GM12891 (cell line): ENCODE measurements around the gene PARP16.

Experiments used
- POLR2A ChIP-seq: IDR thresholded peaks from 2 replicates; pipeline ENCODE4 v1.6.1; 2011; ENCODE audit warnings: low read depth, low read length, control low read depth
- POLR2AphosphoS5 ChIP-seq: IDR thresholded peaks from 2 replicates; pipeline ENCODE4 v1.6.1; 2011; ENCODE audit warnings: low read depth, low read length, control low read depth
- SPI1 ChIP-seq: IDR thresholded peaks from 2 replicates; pipeline ENCODE4 v1.6.1; 2011; ENCODE audit warnings: low read depth, low read length, control low read depth

- TF ChIP-seq SPI1 (no peak), POLR2A (no peak), POLR2AphosphoS5 (no peak)
These were observed 68.9 kb downstream of the PARP16 start for GRCh38 chr15:65217526-65218482.
